A673 (cell line): Measurements from ENCODE around the gene ALOX15B.

Source experiments
- EZH2 ChIP-seq: fragments of 200-600 bp; sonication (generic); IDR thresholded peaks from 2 replicates; pipeline ENCODE4 v1.6.1; 2017; ENCODE audit warnings: borderline replicate concordance, low read depth, mild to moderate bottlenecking, mixed read lengths, antibody characterized with exemption, low read length; ENCODE audit not compliant: poor library complexity, severe bottlenecking
- TF ChIP-seq, protein P1 (sequence below): fragments of 300-800, 200-600 bp; sonication (generic); conservative IDR thresholded peaks from 2 replicates; pipeline ENCODE4 v1.5.1; 2017; ENCODE audit warnings: low read depth, mild to moderate bottlenecking, antibody characterized with exemption, low read length, moderate library complexity, mixed read lengths

DNA sequence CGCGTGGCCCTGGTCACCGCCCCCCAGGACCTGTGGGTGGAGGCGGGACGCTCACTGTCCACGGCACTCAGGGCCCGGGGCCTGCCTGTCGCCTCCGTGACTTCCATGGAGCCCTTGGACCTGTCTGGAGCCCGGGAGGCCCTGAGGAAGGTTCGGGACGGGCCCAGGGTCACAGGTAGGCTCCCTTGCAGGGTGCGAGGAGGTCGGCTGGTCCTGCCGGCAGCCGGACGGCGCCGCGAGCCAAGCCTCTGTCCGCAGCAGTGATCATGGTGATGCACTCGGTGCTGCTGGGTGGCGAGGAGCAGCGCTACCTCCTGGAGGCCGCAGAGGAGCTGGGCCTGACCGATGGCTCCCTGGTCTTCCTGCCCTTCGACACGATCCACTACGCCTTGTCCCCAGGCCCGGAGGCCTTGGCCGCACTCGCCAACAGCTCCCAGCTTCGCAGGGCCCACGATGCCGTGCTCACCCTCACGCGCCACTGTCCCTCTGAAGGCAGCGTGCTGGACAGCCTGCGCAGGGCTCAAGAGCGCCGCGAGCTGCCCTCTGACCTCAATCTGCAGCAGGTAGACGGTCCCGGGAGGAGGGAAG lies 35.2 kb upstream of the ALOX15B start:
- TF ChIP-seq, protein P1, sequence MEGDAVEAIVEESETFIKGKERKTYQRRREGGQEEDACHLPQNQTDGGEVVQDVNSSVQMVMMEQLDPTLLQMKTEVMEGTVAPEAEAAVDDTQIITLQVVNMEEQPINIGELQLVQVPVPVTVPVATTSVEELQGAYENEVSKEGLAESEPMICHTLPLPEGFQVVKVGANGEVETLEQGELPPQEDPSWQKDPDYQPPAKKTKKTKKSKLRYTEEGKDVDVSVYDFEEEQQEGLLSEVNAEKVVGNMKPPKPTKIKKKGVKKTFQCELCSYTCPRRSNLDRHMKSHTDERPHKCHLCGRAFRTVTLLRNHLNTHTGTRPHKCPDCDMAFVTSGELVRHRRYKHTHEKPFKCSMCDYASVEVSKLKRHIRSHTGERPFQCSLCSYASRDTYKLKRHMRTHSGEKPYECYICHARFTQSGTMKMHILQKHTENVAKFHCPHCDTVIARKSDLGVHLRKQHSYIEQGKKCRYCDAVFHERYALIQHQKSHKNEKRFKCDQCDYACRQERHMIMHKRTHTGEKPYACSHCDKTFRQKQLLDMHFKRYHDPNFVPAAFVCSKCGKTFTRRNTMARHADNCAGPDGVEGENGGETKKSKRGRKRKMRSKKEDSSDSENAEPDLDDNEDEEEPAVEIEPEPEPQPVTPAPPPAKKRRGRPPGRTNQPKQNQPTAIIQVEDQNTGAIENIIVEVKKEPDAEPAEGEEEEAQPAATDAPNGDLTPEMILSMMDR, result no peak
- no peak for TF ChIP-seq EZH2
